Stimulated activated CD8-positive, alpha-beta memory T cell treated with anti-CD3 and anti-CD28 coated beads, Interleukin-4, amount 100 ng/mL, for 24 hours (primary cell): ENCODE data around the gene ADRB2.
A peak's percentile ranks its signal among the peaks of the same experiment; 100 is the strongest.
"Not testable (repeated sequence)": the region's sequence is repeated elsewhere in the genome, so short reads cannot be mapped to it uniquely, and the experiment has no call there.

Experiments used
- DNase-seq: peaks from one replicate; pipeline ENCODE4 v3.0.0-alpha.2; 2020; ENCODE audit warnings: low read depth

The ADRB2 gene

DNA sequence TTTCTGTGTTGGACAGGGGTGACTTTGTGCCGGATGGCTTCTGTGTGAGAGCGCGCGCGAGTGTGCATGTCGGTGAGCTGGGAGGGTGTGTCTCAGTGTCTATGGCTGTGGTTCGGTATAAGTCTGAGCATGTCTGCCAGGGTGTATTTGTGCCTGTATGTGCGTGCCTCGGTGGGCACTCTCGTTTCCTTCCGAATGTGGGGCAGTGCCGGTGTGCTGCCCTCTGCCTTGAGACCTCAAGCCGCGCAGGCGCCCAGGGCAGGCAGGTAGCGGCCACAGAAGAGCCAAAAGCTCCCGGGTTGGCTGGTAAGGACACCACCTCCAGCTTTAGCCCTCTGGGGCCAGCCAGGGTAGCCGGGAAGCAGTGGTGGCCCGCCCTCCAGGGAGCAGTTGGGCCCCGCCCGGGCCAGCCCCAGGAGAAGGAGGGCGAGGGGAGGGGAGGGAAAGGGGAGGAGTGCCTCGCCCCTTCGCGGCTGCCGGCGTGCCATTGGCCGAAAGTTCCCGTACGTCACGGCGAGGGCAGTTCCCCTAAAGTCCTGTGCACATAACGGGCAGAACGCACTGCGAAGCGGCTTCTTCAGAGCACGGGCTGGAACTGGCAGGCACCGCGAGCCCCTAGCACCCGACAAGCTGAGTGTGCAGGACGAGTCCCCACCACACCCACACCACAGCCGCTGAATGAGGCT is at the start of gene ADRB2:
ADRB2 (plus strand) TSS at position 559 of the 686 bp plus-strand sequence. CDS start 221 bp downstream, outside the sequence.
- DNase-seq: peak; percentile 86

DNA sequence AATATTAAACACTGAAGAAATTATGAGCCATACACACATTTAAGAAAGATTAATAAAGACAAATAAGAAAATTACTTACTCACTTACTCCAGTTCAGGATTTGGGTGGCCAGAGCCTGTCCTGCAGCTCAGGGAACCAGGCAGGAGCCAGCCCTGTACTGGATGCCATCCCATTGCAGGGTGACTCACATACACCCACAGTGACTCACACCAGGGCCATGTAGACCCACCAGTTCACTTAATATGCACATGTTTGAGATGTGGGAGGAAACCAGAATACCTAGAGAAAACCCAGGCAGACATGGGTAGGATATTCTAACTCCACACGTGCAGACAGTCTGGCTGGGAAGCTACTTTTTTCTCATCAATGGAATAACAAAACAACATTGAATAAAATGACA is 49.6 kb upstream of the ADRB2 start:
- DNase-seq: peak; percentile 9

DNA sequence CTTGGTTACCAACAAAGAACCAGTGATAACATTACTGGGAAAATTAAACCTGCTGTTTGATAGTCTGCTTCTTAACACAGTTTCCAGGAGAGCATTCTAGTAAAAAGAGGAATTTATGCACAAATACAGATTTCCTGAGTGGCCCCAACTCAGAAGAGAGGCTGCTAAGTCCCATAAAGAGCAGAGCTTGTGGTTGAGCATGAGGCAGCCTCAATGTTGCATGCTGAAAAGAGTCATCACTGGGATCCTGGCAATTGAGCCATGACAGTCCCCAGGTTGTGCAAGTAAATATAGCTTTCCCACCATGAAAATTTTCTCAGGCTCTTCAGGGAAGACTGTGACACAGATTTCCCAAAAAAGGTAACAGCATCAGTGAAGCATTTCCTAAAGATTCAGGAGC is 47.5 kb upstream of the ADRB2 start:
- no peak for DNase-seq

DNA sequence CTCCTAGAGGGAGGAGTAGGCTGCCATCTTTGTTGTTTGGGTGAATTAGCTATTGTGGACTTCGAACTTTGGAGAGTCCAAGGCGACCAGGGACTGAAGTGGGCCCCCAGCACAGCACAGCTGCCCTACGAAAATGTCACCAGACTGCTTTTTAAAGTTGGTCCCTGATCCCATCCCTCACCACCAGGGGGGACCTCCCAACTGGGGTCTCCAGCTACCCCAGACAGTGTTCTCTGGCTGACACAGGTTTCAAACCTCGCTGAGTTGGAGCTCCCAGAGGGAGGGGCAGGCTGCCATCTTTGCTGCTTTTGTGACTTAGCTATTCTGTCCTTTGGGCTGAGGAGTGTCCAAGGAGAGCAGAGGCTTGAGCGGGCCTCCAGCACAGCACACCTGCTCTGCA is 45.7 kb upstream of the ADRB2 start:
- DNase-seq: no peak

DNA sequence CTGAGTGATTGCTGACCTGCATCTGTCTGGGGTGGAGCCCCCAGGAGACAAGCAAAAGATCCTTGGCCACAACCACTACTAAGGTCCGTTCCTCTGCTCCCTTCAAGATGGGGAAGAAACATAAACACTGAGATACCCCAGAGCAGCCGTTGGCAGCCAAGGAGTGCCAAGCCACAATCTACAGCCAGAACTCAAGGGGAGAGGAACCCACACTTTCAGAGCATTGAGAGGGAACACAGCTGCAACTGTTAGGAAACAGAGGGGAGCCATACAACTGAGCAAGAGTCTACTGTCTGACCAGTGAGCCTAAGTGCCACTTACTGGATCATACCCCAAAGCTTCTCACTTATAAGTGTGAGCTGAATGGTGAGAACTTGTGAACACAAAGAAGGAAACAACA is 44.6 kb upstream of the ADRB2 start:
- no peak for DNase-seq

DNA sequence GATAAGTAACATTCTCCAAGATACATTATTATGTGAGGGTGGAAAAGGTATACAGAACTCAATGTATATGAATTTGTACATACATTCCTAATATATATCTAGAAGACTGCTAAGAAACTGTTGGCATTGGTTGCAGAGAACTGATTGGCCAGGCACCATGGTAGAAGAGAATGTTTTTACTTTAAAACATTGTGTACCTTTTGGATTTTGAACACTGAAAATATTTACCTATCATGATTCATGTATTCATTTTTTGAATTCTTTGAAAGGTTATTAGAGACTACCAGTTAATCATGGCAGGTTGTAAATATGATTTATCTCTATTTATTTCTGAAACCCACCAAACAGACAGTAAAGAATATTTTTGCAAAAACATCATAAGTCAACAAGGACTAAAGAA is 41.2 kb upstream of the ADRB2 start:
- DNase-seq: no peak

DNA sequence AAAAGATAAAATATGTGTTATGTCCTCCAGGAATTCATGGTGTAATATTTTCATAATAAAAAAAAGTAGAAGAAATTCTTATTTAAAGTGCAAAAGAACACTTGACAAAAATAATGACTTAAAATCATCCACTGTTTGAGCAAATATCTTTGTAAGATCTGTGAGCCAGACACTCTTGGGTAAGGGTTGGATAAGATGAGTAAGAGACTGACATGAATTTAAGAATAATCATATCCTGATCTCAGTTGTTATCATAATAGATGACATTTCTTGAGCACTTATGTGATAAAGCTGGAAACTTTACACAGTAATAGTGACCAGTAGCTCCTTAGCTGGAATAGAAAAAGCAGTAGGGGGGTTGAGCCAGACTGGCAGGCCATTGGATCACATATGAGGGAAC is 40.0 kb upstream of the ADRB2 start:
- no peak for DNase-seq

DNA sequence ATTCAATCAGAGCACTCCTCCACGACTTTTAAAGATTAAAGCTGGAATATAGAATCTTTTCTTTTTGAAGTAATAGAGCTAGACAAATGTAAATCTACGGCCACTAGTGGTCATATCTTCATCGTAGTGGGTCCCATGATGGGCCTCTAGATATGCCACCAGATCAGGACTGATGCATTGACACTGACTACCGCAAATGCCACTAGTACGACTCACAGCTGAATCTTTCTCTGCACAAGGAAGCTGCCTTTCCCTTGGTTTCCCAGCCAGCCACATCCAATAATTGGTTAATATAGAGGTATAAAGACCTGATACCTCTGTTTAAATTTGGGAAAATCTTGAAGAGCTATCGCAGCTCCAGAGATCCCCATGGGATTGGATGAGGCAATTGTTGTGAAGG is 37.8 kb upstream of the ADRB2 start:
- DNase-seq: no peak

DNA sequence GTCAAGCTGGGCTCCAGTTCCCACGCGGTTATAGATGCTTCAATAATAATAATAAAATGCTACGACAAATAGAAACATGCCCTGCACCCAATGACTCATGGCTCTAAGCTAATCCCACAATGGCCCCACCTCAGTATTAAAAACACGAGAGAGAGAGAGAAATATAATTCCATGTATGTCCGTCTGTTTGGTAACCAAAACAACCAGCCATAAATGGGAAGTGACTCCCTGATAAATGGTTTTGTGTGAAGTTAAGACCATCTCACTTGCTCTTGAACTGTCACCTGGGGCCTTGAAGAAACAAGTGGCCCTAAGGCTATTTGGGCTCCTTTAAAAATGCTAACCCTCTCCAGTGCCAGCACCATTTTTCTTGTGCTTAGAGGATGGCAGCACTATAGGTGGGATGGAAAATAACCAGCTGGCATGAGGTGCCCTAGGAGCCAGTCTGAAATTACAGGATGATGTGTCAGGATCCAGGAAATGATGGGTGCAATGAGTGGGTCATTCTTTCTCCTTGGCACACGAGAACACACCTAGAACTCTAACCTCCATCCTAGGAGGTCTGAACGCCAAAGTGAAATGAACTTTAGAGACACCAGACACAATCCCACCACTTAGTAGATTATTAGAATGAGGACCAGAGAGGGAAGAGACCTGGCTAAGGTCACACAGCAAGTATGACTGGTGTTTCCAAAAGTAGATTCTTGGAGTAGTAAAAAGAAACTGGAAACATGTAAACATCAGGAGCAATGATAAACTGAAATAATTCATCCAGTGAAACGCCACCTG is 35.7 kb upstream of the ADRB2 start:
- DNase-seq: no peak

DNA sequence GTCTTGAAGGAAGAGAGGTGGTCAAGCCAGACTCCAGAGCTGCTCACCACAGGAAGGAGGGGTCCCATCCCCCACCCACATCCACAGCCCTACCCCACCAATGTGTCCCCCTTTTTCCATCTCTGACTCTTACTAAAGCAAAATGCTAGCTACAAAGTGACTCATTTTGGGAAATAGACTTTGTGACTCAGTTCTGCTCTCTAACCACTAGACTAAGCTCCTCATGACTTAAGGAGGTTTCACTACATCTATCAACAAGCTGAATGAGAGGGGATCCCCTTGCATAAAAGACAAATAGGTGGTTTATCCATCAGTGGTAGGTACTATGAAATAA is 35.1 kb upstream of the ADRB2 start:
- no peak for DNase-seq

DNA sequence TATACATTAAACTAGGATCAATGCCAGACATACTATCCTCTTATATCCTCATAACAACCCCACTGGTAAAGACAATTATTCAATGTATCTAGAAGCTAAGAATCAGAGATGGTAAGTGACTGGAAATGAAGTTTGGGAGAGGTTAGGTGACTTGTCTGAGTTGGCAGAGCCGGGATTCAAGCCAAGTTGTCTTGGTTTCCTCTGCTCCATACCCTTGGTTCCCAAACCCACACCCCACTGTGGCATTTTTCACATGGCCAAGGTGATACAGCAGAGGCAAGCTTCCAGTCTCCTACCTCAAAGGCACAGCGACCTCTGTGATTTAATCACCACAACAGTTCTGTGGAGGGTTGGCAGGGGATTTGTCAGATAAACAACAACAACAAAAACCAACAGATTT is 34.7 kb upstream of the ADRB2 start:
- DNase-seq: no peak

DNA sequence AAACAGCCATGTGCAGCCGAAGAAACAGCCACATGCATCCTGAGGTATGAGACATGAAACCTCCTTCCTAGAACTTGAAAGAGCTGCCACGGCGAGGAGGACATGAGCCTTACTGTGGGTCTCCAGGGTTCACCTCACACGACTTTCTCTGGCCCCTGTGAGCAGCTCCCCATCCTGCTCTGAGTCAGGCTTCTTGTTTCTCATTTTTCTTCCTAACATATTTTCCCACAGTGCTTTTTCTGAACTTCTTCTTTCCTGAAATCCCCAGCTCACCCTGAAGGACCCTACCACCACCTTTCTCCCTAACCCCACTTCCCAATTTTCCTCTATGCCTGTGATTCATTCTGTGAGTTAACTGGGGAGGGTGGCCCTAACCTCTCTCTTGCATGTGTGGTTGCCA is 33.7 kb upstream of the ADRB2 start:
- no peak for DNase-seq

DNA sequence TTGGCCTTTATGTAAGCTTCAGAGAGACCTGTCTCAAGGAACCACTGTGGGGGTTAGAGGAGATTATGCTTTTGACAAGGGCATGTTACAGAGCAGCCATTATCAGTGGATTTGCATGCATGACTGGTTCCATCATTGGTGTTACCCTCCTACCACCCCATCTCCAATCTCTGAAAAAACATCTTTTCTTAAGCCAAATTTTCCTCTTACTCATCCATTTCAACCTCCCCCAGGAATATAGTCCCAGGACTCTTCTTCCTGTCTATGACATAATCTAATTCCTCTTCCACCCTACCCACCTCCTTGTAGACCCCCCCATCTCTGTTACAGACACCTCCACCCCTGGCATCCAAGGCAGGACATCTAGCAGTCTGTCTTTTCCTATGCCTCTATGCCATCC is 33.1 kb upstream of the ADRB2 start:
- no peak for DNase-seq

DNA sequence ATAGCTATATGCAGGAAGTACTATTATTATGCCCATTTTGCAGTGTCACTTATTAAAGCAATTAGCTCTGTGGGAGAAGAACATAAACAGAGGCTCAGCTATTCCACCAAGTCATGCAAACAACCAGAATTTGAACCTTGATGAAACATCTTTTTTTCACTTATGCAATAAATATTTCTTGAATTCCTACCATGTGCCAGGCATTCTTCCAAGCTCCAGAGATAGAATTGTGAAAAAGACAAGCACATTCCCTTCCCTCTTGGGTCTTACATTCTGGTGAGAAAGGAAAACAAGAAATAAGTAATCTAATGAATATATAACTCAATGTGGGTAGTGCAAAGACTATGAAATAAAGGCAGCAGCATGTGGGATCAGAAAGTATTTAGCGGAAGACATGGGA is 32.1 kb upstream of the ADRB2 start:
- DNase-seq: no peak

DNA sequence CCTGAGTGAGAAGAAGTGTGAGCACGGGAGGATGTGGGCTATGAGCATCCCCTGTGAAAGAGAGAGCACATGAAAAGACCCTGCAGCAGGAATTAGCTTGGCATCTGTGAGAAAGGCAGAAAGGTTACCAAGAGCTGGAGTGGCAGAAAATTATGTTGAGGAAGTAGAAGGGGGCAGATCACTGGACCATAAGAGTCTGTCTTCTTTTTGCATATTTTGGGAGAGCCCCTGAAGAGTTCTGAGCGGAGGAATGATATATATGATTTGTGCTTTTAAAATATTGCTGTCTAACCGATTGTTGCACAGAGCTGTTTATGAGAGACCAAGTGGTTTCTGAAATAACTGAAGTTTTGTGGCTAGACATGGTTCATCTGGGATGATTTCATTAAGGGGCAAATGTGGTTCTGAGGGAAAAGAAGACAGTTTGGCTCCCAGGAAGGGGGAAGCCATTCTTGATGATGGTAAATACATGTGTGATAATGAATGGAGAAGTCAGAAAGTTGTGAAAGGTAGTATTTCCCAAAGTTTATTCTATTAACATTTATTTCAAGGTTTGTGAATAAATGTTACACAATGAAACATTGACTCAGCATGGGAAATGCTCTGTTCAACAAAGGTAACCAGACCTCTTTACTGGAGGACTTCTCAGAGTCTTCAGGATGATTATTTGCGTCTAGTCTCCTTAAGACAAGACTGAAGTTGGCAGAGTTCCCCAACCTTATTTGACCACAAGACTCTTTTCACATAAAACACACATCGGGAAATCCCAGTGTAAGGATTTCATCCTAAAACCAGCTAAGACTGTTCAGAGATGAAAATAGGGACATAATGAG is 31.5 kb upstream of the ADRB2 start:
- no peak for DNase-seq

DNA sequence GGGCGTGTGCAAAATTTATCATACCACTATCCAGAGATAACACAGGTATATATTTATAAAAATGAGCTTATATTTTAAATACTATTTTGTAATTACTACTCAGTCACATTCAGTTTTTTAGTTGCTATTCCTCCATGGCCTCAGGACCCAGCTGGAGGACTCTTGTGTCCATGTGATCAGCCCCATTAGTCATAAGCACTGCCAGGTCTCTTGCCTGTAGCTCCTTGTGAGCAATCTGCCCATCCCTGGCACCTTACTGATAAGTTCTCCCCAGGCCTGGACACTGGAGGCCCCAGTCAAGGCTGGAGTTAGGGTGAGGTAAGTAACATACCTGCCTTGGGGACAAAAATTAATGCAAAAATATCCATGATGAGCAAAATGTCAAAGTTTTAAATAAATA is 29.5 kb upstream of the ADRB2 start:
- DNase-seq: no peak

DNA sequence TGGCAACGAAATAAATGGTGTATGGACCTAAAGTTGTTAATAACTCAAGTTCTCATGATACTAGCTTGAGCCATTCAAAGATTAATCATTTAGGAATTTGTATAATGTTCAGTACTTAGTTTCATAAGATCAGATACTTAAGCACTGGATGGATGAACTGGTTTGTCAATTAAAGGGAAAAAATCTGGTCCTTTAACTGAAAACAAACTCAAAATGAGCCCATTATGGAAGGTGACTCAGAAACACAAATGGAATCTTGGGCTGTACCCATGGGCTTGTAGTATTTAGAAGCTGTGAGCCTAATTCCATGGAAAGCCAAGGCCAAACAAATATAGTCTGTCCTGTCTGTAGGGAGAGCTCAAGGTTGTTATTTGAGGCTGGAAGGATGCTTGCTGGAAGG is 27.6 kb upstream of the ADRB2 start:
- DNase-seq: no peak

DNA sequence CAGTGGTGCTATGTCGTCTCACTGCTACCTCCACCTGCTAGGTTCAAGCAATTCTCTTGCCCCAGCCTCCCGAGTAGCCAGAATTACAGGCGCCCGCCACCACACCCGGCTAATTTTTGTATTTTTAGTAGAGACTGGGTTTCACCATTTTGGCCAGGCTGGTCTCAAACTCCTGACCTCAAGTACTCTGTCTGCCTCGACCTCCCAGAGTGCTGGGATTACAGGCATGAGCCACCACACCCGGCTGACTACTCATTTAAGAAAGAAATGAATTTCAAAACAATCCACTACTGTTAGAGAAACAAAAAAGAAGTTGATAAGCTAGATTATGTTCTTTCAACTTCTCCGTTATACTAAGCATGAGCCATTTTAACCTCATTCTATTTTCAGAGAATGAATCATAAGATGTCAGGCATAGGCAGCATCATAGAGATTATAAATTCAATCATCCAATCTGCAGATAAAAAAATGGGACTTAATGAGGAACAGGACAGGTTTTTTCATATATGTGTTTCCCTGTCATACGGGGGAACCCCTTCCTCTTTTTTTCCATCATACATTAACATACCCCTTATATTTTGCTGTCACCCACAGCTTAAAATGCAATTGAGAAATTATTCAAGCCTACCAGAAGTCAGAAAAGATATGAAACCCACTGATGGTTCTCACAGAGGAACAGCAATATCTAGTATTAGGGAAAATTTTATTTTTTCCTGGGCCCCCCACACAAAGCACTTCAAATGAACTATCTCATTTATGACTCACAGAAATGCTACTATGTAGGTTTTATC is 26.5 kb upstream of the ADRB2 start:
- no peak for DNase-seq

DNA sequence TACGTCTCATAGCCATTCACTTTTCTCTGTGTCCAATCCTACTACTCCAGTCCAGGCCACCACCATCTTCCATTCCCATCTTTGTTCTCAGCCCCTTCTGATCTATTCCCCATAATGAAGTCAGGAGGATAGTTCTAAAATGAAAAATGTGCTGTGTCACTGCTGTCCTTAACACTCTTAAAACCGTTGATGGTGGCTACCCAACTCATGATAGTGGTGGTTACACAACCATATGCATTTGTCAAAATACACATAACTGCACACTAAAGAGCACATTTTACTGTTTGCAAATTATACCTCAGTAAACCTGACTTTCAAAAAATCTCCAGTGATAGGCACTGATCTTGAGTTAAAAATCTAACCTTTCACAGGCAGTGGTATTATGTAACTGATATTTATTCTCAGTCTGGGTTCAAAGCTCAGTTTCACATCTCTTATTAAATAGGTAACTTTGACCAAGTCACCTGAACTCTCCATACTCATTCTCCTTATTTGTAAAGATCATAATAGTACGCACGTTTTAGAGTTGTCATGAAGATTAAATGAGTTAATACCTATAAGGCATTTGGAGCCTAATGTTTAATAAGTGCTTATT is 24.6 kb upstream of the ADRB2 start:
- DNase-seq: no peak

DNA sequence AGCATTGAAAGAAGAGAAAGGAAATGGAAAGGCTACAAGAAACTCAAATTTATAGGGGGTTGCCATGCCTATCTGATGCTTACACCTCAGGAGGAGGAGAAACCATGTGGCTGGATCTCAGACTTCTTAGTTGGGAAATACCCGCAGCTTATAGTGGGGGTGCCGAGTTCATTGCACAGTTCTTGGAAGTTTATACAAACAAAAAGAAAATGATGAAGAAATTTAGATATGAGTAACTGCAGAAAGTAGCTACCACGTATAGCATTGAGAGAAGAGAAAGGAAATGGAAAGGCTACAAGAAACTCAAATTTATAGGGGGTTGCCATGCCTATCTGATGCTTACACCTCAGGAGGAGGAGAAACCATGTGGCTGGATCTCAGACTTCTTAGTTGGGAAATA is 23.0 kb upstream of the ADRB2 start:
- DNase-seq: not testable (repeated sequence)

DNA sequence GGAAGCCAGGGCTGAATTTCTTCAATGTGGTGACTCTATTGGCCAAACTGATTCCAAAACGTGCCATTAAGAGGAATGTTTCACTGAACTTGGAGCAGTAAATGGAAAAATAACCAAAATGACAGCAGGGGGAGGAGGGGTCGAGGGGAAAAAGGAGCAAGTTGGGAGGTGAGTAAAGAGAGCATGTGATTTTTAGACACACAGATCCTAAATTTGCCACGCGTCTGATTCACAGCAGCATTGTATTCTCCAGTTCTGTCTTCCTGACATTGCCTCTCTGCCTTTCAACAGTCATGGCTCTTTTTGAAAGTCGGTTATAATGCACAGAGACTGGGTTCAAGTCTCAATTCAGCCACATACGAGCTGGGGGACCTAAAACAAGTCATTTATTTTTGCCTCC is 22.0 kb upstream of the ADRB2 start:
- DNase-seq: no peak
